ENCODE measurements around the gene PRRC2A. TPM values are rescaled to one million over a fixed set of nuclear protein-coding genes. Genes with fewer than 3 reads are reported as not detected.

PRRC2A gene
- total RNA-seq = 61.8 and 76.9 TPM in 2 replicates

DNA sequence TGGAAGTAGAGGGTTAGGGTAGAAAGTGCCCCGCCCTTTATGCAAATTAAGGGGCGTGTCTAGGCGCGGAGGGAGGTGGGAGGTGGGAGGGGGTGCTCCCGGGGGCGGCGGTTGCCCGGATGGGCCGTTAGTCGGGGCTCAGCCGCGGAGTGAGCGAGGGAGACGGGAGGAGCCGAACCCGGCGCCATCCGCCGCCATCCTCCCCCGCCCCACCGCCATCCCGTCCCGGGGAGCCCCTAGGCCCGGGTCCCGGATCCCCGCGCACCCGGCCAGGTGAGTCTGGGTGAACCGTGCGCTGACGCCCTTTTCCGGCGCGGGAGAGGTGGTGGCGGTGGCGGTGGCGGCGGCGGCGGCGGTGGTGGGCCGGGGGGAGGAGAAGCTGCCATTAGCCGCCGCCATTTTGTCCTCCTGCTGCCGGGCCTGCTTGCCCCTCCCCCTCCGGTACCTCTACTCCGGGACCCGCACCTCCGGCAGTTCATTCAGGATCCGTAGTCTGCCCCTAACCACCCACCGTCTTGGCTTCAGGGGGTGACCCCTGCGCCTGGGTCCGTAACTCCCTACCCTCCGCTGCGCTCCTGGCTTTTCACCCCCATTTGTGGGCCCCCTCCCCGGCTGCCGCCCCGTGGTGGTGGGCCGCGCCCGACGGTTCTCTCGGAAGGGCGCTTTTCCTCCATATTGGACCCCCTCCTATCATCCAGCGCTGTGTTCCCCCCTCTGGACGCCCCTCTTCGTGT lies at the start of gene PRRC2A:
TSS of gene PRRC2A (plus strand) at position 130 of the 734 bp plus-strand sequence. CDS start 2,075 bp downstream, outside the sequence.

DNA sequence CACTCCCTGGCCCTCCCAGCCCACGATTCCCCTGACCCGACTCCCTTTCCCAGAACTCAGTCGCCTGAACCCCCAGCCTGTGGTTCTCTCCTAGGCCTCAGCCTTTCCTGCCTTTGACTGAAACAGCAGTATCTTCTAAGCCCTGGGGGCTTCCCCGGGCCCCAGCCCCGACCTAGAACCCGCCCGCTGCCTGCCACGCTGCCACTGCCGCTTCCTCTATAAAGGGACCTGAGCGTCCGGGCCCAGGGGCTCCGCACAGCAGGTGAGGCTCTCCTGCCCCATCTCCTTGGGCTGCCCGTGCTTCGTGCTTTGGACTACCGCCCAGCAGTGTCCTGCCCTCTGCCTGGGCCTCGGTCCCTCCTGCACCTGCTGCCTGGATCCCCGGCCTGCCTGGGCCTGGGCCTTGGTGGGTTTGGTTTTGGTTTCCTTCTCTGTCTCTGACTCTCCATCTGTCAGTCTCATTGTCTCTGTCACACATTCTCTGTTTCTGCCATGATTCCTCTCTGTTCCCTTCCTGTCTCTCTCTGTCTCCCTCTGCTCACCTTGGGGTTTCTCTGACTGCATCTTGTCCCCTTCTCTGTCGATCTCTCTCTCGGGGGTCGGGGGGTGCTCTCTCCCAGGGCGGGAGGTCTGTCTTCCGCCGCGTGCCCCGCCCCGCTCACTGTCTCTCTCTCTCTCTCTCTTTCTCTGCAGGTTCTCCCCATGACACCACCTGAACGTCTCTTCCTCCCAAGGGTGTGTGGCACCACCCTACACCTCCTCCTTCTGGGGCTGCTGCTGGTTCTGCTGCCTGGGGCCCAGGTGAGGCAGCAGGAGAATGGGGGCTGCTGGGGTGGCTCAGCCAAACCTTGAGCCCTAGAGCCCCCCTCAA lies 48.2 kb upstream of the PRRC2A start, which contains the start of gene LTA:
TSS of gene LTA (plus strand) at position 249 of the 871 bp plus-strand sequence. CDS start at position 703, 454 bp downstream.

GRCh38 chr6:31575335-31575901 lies 45.1 kb upstream of the PRRC2A start, which contains the start of gene TNF:
Gene TNF, plus strand, starts transcription at chr6:31575565. Its CDS starts 177 bp downstream, at chr6:31575742.

GRCh38 chr6:31582230-31582643 lies 38.3 kb upstream of the PRRC2A start, which contains the start of gene LTB:
Gene LTB, minus strand, starts transcription at chr6:31582424. Its CDS starts 7 bp downstream, at chr6:31582417.

GRCh38 chr6:31586008-31586407 lies 34.5 kb upstream of the PRRC2A start, which contains the start of gene LST1:
Gene LST1, plus strand, starts transcription at chr6:31586277. Its CDS starts 1,023 bp downstream, at chr6:31587300.

DNA sequence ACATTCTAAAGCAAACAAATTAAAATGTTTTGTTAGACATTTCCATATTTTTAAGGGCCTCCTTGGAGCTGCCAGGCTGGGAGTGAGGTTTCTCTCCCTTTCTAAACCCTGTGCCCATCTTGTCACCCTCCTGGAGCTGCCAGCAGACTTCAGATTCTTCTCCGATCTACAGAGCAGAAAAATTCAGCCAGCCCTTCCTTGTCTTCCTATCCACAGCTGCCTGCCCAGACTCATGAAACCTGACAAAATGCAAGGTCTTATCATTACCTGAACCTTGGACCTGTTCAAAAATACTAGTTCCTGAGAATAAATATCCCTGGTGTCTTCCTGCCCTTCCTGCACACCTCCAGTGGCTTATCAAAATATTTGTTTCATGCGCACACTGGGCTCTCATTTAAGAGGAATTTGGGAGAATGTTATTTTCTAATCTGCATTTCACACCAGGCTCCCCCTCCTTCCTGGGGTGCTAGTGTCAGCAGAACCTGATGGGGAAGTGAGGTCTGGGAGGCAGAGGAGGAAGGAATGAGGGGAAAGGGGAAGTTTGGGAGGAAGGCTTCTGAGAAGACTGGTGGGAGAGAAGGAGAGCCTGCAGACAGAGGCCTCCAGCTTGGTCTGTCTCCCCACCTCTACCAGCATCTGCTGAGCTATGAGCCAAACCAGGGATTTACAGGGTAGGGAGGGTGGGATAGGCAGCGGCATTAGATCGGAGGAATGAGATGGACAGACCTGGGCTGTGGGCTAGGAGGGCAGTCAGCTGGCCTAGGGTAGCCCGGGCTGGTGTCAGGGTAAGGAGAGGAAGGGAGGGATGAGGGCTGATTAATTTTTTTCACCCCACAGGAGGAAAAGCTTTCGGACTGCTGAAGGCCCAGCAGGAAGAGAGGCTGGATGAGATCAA lies 5.6 kb upstream of the PRRC2A start, which contains the start of gene AIF1:
TSS of gene AIF1 (plus strand) at position 551 of the 895 bp plus-strand sequence. CDS start at position 647, 96 bp downstream.

DNA sequence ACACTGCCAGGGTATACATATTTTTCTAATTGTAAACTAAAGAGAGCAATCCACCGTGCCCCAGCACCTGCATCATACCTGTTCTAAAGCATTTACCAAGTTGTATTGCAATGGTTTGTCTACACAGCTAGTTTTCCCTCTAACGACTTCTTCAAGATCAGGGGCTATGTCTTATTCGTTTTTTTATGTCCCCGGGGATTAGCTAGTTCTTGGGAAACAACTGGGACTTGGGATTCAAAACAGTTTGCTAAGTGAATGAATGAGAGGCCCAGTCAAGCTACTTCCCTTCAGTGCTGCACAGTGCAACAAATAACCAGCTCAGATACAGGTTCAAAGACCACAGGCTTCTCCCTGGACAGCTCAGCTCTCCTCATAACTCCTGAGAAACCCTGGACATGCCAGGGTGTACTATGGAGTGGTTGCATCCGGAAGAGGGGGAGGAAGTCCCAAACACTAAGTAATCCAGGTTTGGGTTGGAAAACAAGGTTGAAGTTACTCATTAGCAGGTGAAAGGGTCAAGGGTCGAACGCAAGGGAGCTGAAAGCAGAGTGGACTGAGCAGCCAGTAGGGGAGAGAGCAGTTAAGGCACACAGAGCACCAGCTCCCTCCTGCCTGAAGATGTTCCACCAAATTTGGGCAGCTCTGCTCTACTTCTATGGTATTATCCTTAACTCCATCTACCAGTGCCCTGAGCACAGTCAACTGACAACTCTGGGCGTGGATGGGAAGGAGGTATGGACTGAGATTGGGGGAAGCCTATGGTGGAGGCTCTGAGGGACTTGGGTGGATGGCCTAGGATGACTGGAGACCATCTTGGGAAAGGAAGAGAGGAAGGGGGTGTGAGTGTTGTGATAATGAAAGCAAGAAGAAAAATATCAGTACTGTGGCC lies 35.1 kb downstream of the PRRC2A start, which contains the start of gene APOM:
TSS of gene APOM (plus strand) at position 546 of the 889 bp plus-strand sequence. CDS start at position 619, 73 bp downstream.

DNA sequence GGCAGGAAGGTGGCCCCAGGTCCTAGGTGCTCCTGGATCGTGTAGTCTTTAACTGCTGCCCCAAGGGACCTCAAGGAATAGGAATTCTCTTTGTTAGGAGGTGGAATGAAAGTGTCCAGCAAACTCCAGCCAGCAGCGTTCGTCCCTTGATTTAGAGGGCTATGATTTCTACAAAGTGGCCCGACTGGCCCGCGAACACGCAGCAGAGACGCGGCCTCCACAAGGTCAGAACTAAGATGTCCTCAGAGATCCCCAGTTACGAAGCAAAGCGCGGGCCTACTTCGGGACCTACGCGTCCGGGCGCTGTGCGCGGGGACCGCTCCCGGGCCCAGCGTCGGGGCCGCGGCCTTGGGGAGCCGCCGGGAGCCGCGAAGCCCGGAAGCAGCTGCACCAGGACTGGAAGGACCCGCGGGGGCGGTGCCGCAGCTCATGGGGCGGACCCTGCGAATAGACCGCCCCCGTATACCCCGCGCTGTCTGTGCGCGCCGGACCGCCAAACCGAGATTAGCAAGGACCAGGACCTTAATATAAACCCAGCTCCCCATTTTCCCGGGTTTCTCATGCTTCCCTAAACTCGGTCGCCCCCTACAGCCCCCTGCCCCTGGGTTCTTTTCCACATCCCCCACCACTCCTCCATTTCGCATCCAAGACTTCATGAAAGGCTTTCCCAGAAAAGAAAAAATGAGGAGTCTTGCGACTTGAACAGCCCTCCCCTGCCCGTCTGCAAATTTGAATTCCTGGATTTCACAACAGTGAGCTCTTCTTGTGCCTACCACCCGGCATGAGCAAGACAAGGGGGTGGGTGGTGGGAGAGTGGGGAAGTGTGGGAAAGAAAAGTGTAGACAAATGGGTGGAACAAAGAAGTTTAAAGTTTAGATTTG lies 40.1 kb downstream of the PRRC2A start, which contains the start of gene C6orf47:
TSS of gene C6orf47 (minus strand) at position 398 of the 881 bp plus-strand sequence. CDS start 831 bp downstream, outside the sequence.

GRCh38 chr6:31664790-31665500 lies 44.4 kb downstream of the PRRC2A start, which contains the start of gene GPANK1:
Gene GPANK1, minus strand, starts transcription at chr6:31664997. Its CDS starts 519 bp downstream, at chr6:31664478.

GRCh38 chr6:31665501-31666336 lies 45.2 kb downstream of the PRRC2A start, which contains the start of gene CSNK2B:
Gene CSNK2B, plus strand, starts transcription at chr6:31666080. Its CDS starts 752 bp downstream, at chr6:31666832.

DNA sequence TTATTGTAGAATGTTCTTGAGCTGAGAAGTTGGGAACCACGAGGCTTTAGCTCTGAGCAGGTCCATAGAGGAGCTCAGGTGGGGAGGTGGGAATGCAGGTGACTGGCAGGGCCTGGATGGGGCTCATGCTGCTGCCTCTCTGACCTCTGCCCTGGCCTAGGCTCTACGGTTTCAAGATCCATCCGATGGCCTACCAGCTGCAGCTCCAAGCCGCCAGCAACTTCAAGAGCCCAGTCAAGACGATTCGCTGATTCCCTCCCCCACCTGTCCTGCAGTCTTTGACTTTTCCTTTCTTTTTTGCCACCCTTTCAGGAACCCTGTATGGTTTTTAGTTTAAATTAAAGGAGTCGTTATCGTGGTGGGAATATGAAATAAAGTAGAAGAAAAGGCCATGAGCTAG lies 49.2 kb downstream of the PRRC2A start, which contains the start of gene LY6G5B:
TSS of gene LY6G5B (plus strand) at position 301 of the 400 bp plus-strand sequence. CDS start 975 bp downstream, outside the sequence.

GRCh38 chr6:31680226-31681134 lies 60.0 kb downstream of the PRRC2A start, which contains the start of gene LY6G5C:
Gene LY6G5C, minus strand, starts transcription at chr6:31681067. Its CDS starts 694 bp downstream, at chr6:31680373.

